Type B pancreatic cell (in vitro differentiated cells): ENCODE measurements around the gene PATE3. TPM values are rescaled to one million over a fixed set of nuclear protein-coding genes. Genes with fewer than 3 reads are reported as not detected.

ENCODE experiments used
- DNase-seq: peaks from one replicate; pipeline ENCODE4 v3.0.0; 2021; ENCODE audit warnings: mixed read lengths; ENCODE audit not compliant: unreplicated experiment; ENCODE audit errors: extremely low spot score
- H3K27ac Mint-ChIP-seq: 2 replicates; pipeline ENCODE4 v1.8.0; 2021; ENCODE audit warnings: mild to moderate bottlenecking, mixed read lengths
- H3K27me3 Mint-ChIP-seq: 2 replicates; pipeline ENCODE4 v1.8.0; 2021; ENCODE audit warnings: mixed read lengths
- H3K36me3 Mint-ChIP-seq: 2 replicates; pipeline ENCODE4 v1.8.0; 2021; ENCODE audit warnings: mixed read lengths
- H3K4me1 Mint-ChIP-seq: one replicate; pipeline ENCODE4 v1.8.0; 2021; ENCODE audit warnings: mixed read lengths; ENCODE audit not compliant: unreplicated experiment
- H3K4me3 Mint-ChIP-seq: 2 replicates; pipeline ENCODE4 v1.8.0; 2021; ENCODE audit warnings: mild to moderate bottlenecking, mixed read lengths
- H3K9me3 Mint-ChIP-seq: 2 replicates; pipeline ENCODE4 v1.8.0; 2021; ENCODE audit warnings: mixed read lengths
- CTCF ChIP-seq: fragments of 200-600 bp; sonication (generic); conservative IDR thresholded peaks from 2 replicates; pipeline ENCODE4 v1.5.0; 2021; ENCODE audit warnings: antibody characterized with exemption, mild to moderate bottlenecking
- total RNA-seq: library from RNA; stranded (reverse); gene quantifications from 2 replicates; pipeline ENCODE4 v1.2.1, GENCODE V29; 2021; ENCODE audit warnings: low replicate concordance

The PATE3 gene
- total RNA-seq, 1 donor from 2014 or later: not detected

- no peaks in the 10 kb centered on the region for H3K36me3 Mint-ChIP-seq
- H3K4me3 Mint-ChIP-seq: no peak overlapping the region
- DNase-seq: no peak
- no peaks in the 10 kb centered on the region for H3K4me1 Mint-ChIP-seq
- H3K27ac Mint-ChIP-seq: no peak overlapping the region
- peaks cover 38% of the 10 kb centered on the region for H3K27me3 Mint-ChIP-seq
- TF ChIP-seq CTCF: no peak
- H3K9me3 Mint-ChIP-seq: no peaks in the 10 kb centered on the region
Measured at GRCh38 chr11:125756050-125756449, 31.9 kb upstream of the PATE3 start.

- Mint-ChIP-seq H3K4me1 (no peaks in the 10 kb centered on the region), H3K27ac (no peak overlapping the region), H3K4me3 (no peak overlapping the region), H3K9me3 (no peaks in the 10 kb centered on the region), H3K27me3 (peaks cover 39% of the 10 kb centered on the region), H3K36me3 (no peaks in the 10 kb centered on the region)
- TF ChIP-seq CTCF: no peak
- DNase-seq: no peak
Measured at GRCh38 chr11:125762445-125762844, 25.5 kb upstream of the PATE3 start.

- peaks cover 33% of the 10 kb centered on the region for H3K27me3 Mint-ChIP-seq
- no peaks in the 10 kb centered on the region for H3K36me3 Mint-ChIP-seq
- DNase-seq: no peak
- no peak overlapping the region for H3K4me3 Mint-ChIP-seq
- H3K9me3 Mint-ChIP-seq: no peaks in the 10 kb centered on the region
- H3K4me1 Mint-ChIP-seq: no peaks in the 10 kb centered on the region
- no peak for TF ChIP-seq CTCF
- H3K27ac Mint-ChIP-seq: no peak overlapping the region
Measured at GRCh38 chr11:125763483-125763882, 24.4 kb upstream of the PATE3 start.

- Mint-ChIP-seq H3K36me3 (no peaks in the 10 kb centered on the region), H3K9me3 (no peaks in the 10 kb centered on the region), H3K27ac (no peak overlapping the region), H3K4me3 (no peak overlapping the region), H3K27me3 (peaks cover 28% of the 10 kb centered on the region), H3K4me1 (no peaks in the 10 kb centered on the region)
- no peak for DNase-seq
- TF ChIP-seq CTCF: no peak
Measured at GRCh38 chr11:125766251-125766650, 21.7 kb upstream of the PATE3 start.

GRCh38 chr11:125768336-125769046 is 19.4 kb upstream of the PATE3 start:
- no peaks in the 10 kb centered on the region for H3K9me3 Mint-ChIP-seq
- H3K4me1 Mint-ChIP-seq: no peaks in the 10 kb centered on the region
- TF ChIP-seq CTCF: no peak
- H3K4me3 Mint-ChIP-seq: no peak overlapping the region
- H3K27ac Mint-ChIP-seq: no peak overlapping the region
- no peak for DNase-seq
- peaks cover 30% of the 10 kb centered on the region for H3K27me3 Mint-ChIP-seq
- no peaks in the 10 kb centered on the region for H3K36me3 Mint-ChIP-seq

GRCh38 chr11:125770583-125770982 is 17.3 kb upstream of the PATE3 start:
- Mint-ChIP-seq H3K36me3 (no peaks in the 10 kb centered on the region), H3K27me3 (peaks cover 25% of the 10 kb centered on the region), H3K9me3 (no peaks in the 10 kb centered on the region), H3K27ac (no peak overlapping the region), H3K4me3 (no peak overlapping the region), H3K4me1 (no peaks in the 10 kb centered on the region)
- no peak for TF ChIP-seq CTCF
- DNase-seq: no peak
